ENCODE results near the gene CD36.

The CD36 gene

GRCh38 chr7:80629023-80629422 is 9.4 kb upstream of the CD36 start:
- DNase-seq, result no peak

GRCh38 chr7:80630608-80631405 is 7.6 kb upstream of the CD36 start:
- no peak for DNase-seq

DNA sequence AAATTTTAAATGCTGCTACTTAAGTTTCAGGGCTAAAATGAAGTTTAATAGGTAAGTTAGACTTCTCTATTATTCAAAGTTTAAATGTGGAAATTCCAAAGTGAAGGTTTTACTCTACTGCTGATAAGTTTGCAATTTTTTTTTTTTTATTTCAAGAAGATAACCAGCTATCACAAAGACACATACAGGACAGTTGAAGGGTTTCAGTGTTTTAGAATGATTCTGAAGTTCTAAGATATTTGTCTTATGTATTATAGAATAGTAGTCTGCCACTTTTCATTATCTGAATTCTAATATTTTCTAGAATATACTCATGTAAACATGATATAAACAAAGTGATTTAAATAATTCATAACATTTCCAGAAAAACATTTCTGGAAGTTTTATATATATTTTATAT is 7.0 kb upstream of the CD36 start:
- DNase-seq, result no peak

GRCh38 chr7:80632139-80632538 is 6.3 kb upstream of the CD36 start:
- DNase-seq, result no peak

GRCh38 chr7:80632819-80633218 is 5.6 kb upstream of the CD36 start:
- DNase-seq, result no peak

GRCh38 chr7:80634505-80634904 is 3.9 kb upstream of the CD36 start:
- no peak for DNase-seq

- DNase-seq, result no peak
Observed at GRCh38 chr7:80635533-80635932, 2.9 kb upstream of the CD36 start.

- no peak for DNase-seq
Observed at GRCh38 chr7:80635998-80636397, 2.4 kb upstream of the CD36 start.

- no peak for DNase-seq
Observed at GRCh38 chr7:80636709-80637108, 1.7 kb upstream of the CD36 start.

GRCh38 chr7:80637454-80637853 is 988 bp upstream of the CD36 start:
- DNase-seq, result no peak

DNA sequence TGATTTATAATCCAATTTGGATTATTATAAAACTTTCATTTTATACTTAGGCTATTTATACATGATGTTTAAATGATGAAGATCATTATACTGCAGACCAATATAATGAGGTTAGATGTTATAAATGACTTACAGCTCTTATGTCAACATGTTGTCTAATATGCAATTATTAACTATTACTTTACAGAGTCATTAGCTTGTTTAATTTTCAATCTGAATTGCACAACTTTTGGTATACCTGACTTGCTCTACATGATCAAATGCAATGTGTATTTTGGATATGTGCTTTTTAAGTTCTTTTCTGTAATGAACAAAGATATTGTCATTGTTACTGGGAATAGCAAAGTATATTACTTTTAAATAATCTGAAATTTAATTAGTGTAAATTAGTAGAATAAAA is 569 bp downstream of the CD36 start:
- DNase-seq, result no peak

GRCh38 chr7:80640846-80641245 is 2.4 kb downstream of the CD36 start:
- DNase-seq, result no peak

DNA sequence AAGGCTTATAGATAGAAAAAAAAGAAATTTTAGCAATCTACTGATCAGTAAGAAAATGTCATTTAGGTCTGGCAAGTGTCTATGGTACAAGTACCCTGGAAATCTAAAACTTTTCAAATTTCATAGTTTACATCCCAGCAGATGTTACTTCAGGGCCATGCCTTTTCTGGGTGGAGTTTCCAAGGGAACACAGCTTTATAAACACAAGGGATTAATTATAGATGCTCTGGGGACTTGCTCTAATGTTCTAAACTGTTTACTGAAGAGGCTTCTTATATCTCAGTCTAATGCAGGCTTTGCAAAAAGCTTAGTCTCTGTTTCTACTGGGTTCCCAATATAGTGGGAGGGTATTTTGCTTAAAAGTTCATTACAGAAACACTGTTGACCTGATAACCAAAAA is 3.1 kb downstream of the CD36 start:
- no peak for DNase-seq

- DNase-seq, result no peak
Observed at GRCh38 chr7:80642871-80643270, 4.4 kb downstream of the CD36 start.

GRCh38 chr7:80643336-80643915 is 5.0 kb downstream of the CD36 start:
- DNase-seq, result no peak

DNA sequence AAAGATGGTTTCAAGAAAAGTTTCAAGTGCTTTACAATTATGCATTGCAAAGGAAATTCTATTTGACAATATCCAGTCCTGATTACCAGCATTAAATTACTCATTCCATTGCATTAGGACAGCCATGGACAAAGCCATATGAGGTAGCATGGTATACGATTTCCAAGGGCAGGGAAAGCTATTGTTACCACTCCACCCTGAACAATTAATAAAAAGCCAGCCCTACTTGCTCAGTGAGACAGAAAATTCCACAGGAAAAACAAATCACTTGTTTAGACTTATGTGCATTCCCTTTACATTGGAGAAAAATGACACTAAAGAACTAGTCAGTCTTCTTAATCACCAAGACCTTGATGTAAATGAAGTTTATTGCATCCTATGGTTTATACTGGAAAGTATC is 5.6 kb downstream of the CD36 start:
- DNase-seq, result no peak

GRCh38 chr7:80646083-80646865 is 7.8 kb downstream of the CD36 start:
- DNase-seq, result no peak

DNA sequence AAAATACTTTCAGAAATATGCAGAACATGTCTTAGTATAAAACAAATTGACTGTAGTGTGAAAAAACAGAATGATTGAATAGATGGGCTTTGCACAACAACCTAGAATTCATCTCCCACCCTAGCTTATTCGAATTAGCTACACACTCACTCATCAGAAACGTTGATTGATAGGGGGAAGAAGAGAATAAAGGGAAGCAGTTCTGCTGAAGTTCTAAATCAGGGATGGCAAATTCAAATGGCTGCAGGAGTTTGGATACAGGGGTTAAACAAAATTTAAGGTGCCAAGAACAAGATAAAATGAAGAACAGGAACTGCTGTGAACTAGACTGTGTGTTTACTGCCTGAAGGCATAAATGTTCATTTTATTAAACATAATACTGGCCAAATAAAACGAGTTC is 9.0 kb downstream of the CD36 start:
- no peak for DNase-seq

- DNase-seq, result no peak
Observed at GRCh38 chr7:80648031-80648600, 9.7 kb downstream of the CD36 start.

- DNase-seq, result no peak
Observed at GRCh38 chr7:80649011-80649410, 10.6 kb downstream of the CD36 start.

GRCh38 chr7:80650030-80650429 is 11.6 kb downstream of the CD36 start:
- no peak for DNase-seq

DNA sequence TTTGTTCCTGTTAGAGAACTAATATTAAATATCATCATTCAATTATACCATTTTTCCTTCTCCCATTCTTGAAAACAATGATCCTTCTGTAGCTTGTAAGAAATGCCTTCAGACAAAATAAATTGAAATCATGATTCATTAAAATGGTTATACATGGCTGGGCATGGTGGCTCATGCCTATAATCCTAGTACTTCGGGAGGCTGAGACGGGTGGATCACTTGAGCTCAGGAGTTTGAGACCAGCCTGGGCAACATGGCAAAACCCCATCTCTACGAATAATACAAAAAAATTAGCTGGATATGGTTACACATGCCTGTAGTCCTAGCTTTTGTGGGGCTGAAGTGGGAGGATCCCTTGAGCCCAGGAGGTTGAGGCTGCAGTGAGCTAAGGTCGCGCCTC is 13.0 kb downstream of the CD36 start:
- no peak for DNase-seq

GRCh38 chr7:80653244-80653643 is 14.8 kb downstream of the CD36 start:
- no peak for DNase-seq

DNA sequence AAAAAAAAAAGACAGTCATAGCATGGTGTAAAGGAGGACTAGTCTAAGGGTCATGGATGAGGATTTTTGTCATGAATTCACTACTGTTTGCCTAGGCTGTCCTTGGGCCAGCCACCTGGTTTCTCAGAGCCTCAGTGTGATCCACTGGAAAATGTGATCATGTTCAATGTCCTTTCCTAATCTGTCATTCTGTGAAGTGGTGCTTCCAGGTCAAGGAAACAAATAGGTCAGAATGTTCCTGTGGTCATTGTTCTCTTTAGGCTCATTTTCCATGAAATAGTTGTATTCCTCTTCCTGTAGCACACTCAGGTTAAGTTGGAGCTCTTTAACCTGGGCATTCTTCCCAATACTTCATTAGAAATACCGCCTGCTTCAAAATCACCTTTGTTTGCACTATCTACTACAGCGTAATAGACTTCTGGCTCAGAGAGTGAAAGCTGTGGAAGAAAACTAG is 16.5 kb downstream of the CD36 start:
- DNase-seq, result no peak

Data from activated effector memory CD4-positive, alpha-beta T cell treated with anti-CD3 and anti-CD28 coated beads, Interleukin-2, amount 50 U/mL, for 16 hours (primary cell).